Activated CD4-positive, CD25-positive, alpha-beta regulatory T cell treated with anti-CD3 and anti-CD28 coated beads, Interleukin-2, amount 50 U/mL, for 24 hours (primary cell): ENCODE measurements around the gene ZNF536.
"Not testable (repeated sequence)": the region's sequence is repeated elsewhere in the genome, so short reads cannot be mapped to it uniquely, and the experiment has no call there.

Experiments used
- ATAC-seq, 2 donors: fragments of 150-1000 bp; cut with Tn5 transposase; one replicate each; pipeline ENCODE4 v1.10.0; 2021; ENCODE audit warnings: mild to moderate bottlenecking in 1 of 2, moderate library complexity in 1 of 2

The ZNF536 gene

DNA sequence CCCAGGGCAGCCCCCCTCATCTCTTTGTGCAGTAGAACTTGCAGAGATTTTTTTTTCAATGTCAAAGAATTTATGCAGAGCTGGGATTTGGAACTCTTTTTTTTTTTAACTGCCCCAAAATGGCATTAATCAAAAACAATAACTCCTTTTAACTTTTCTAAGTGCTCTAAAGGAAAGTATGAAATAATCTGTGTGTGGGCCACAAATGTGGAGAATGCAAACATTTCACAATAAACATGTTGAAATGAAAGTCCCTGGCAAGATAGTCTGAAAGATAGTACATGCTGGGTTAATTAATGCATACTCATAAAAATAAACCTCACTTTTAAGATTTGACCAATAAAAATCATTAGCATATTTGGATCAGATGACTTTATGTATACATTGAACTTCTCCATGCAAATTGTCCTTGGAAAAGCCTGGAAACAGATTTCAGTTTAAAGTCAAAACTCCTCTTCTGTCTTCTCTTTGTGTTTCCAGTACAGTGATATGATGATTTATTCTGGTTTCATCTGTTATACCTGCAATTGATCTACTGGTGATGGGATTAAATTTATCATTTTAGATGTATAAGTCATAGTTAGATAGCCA, 30.5 kb upstream of the ZNF536 start:
- no peak for ATAC-seq

GRCh38 chr19:30342901-30343300, 29.3 kb upstream of the ZNF536 start:
- no peak for ATAC-seq

GRCh38 chr19:30344446-30345425, 27.4 kb upstream of the ZNF536 start:
- no peak for ATAC-seq

DNA sequence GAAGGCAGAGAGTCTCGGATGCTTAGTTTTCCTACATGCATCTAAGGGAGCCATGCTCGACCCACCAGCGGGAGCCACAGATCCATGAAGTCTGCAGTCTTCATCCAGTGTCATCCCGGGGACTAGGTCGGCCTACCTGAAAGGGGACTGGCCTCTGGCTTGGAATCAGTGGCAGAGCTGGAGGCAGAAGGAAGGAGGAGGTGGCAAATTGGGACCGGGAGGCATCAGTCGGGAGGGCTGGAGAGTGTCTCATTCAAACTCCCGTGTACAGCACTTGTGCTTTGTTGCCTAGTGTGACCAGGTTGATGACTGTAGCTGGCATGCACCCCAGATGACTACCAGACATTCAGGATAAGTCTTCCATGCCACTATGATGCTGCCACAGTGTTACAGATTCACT, 26.5 kb upstream of the ZNF536 start:
- no peak for ATAC-seq

GRCh38 chr19:30346468-30346867, 25.7 kb upstream of the ZNF536 start:
- ATAC-seq: not testable (repeated sequence)

DNA sequence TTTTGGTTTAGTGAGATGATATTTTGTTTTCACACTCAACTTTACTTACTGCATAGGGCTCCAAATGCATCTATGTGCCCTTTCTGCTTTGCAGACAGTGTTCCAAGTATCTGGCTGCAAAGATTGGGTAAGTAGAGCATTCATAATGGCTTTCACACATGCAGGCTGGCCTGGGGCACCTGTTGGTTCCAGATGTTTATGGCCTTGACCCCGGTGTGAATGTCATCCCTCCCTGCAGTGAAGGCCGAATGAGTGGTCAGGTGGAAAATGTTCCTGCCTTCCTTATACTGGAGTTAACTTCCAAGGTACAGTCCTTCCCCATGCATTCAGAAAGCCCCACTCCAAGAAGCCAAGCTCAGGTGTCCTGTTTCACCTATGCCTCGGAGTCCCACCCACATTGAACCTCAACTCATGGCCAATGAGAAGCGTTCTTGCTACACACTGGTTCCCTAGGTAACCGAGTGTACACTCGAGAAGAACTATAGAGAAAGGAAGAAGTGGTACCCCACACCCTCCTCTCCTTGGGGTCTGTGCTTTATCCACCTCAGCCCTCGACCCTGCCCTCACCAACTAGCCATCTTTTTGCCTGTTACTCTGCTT, 23.0 kb upstream of the ZNF536 start:
- ATAC-seq: no peak

GRCh38 chr19:30350692-30351663, 21.2 kb upstream of the ZNF536 start:
- no peak for ATAC-seq

DNA sequence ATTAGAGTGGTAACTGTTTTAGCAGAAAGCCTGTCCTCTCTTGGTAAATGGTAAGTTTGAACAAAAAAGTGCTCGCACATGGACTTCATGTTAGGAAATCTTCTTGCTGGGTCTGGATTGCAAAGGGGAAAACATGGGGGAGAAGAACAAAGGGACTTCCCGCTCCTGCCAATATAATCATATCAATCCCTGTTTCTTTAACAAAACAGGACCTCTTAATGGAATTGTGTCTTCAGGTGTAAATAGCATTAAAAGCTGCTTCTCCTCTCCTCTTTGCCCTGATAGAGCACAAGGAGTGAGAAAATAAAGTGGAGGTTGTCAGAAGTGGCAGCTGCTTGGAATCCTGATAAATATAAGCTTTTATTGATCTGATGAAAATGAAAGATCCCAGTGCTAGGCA, 20.4 kb upstream of the ZNF536 start:
- ATAC-seq: no peak

GRCh38 chr19:30353394-30353945, 18.7 kb upstream of the ZNF536 start:
- ATAC-seq: no peak

DNA sequence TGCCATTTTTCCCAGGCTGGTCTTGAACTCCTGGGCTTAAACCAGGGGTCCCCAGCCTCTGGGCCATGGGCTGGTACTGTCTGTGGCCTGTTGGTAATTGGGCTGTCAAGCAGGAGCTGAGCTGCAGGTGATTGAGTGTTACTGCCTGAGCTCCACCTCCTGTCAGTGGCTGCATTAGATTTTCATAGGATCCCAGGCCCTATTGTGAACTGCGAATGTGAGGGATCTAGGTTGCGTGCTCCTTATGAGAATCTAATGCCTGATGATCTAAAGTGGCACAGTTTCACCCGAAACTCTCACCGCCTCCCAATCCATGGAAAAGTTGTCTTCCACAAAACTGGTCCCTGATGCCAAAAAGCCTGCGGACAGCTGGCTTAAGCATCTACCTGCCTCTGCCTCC, 16.6 kb upstream of the ZNF536 start:
- ATAC-seq: no peak

DNA sequence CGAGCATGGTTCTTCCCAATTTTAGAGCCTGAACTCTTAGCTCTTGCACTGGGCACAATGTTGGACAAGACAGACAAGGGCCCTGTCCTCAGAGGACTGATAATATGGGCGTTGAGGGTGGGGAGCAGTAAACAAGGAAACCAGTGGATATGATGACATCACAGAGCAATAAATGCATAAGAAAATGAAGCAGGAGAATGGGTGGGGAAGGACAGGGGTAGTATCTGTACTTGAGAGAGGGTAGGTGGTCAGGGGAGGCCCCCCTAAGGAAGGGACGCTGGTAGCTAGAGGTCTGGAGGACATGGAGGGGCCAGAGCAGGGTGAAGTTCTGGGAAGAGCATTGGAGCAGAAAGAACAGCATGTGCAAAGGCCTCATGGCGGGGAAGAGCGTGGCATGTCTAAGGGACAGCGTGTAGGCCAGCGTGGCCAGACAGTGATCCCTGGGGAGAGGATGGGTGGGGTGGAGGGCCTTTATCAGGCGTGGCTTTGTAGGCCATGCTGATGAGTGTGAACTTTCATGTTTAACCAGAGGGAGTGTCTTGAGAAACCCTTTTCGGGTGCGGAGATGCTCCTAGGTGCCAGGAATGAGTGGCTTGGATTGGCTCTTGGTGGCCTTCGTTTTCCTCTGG, 15.1 kb upstream of the ZNF536 start:
- no peak for ATAC-seq

GRCh38 chr19:30357580-30357954, 14.6 kb upstream of the ZNF536 start:
- no peak for ATAC-seq

GRCh38 chr19:30358319-30358718, 13.9 kb upstream of the ZNF536 start:
- no peak for ATAC-seq

- ATAC-seq: no peak
Observed at GRCh38 chr19:30358821-30359580, 13.2 kb upstream of the ZNF536 start.

DNA sequence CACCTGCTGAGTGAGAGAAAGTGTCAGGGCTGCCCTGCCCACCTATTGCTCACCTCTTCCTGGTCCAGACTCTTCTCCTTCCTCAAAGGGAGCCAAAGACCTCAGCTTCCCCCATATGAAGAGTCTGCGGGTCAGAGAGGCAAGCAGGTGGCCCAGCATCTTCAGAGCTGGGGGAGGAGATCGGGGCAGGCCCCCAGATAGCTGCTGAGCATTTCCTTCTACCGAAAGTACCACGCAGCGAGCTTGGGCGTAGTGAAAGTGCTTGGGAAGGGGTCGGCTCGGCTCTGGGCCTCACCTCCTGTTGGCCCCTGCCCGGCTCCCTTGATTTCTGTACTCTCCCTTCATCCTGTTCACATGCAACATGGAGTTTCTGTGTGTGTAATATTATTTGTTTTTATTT, 12.2 kb upstream of the ZNF536 start:
- ATAC-seq: no peak

- no peak for ATAC-seq
Observed at GRCh38 chr19:30360376-30361106, 11.6 kb upstream of the ZNF536 start.

DNA sequence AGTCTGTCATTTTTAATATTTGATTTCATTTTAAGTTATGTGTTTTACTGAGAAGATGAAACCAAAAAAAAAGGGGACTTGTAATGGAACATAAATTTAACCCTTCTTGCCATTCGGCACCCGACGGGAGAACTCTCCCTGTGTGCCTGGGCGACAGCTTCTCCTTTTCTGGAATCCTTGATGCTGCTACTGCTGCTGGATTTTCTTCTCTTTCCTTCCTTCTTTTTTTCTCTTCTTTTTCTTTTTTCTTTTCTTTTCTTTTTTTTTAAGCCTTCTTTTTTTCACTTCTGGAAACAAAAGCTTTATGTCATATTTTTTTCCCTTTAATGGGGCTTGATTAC, 11.1 kb upstream of the ZNF536 start:
- ATAC-seq: no peak

GRCh38 chr19:30361721-30362120, 10.5 kb upstream of the ZNF536 start:
- no peak for ATAC-seq

DNA sequence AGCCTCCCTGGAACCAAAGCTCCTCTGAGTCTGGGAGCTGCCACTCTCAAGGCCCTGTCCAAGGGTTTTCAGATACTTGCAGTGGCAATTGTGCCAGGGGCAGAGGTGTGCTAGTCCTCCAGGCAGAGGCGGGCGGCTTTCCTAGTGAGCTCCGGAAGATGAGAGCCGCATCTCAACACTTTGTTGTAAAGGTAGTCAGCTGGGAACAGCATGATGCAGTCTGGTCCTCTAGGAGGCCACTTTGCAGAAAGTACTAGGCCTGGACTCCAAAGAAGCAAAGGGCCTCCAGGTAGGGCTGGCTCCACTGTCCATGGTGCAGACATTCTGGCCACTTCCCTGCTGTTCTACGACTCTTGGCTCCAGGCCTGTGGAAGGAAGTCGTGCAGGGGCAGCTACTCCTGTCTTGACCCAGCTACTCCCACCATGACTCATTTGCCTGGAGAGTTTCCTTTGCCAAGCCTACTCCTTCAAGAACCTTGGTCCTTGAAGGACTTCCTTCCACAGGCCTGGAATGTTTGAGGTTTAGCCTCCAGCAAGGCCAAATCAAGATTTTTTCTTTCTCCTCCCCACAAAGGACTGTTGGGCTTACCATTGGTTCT, 9.9 kb upstream of the ZNF536 start:
- no peak for ATAC-seq

- ATAC-seq: no peak
Observed at GRCh38 chr19:30363073-30363472, 9.1 kb upstream of the ZNF536 start.
